NOMO-1 treated with dmso at 0.1 percent for 144 hours (cell line): ENCODE data around the gene BRD3OS.
"Not testable (repeated sequence)": the region's sequence is repeated elsewhere in the genome, so short reads cannot be mapped to it uniquely, and the experiment has no call there.

Experiments used
- DNase-seq: peaks from one replicate; lab custom pipeline; 2025; ENCODE audit not compliant: unreplicated experiment; lab: John Stamatoyannopoulos, UW

Gene BRD3OS

GRCh38 chr9:133987946-133988665 lies 37.2 kb upstream of the BRD3OS start:
- no peak for DNase-seq

GRCh38 chr9:133988771-133989170 lies 36.5 kb upstream of the BRD3OS start:
- DNase-seq: not testable (repeated sequence)

- DNase-seq: no peak
These were observed 35.5 kb upstream of the BRD3OS start for GRCh38 chr9:133989625-133990365.

GRCh38 chr9:133990366-133991213 lies 34.7 kb upstream of the BRD3OS start:
- DNase-seq: no peak

GRCh38 chr9:133991214-133991921 lies 33.9 kb upstream of the BRD3OS start:
- DNase-seq: no peak

- DNase-seq: peak; percentile 65
These were observed 33.1 kb upstream of the BRD3OS start, which contains the start of gene VAV2 for GRCh38 chr9:133991964-133992779. Gene VAV2 (minus strand): TSS chr9:133992324. CDS start chr9:133992278, 46 bp downstream.

GRCh38 chr9:133992780-133993634 lies 32.3 kb upstream of the BRD3OS start:
- peak; percentile 40 for DNase-seq

GRCh38 chr9:133993635-133994253 lies 31.5 kb upstream of the BRD3OS start:
- DNase-seq: no peak

- no peak for DNase-seq
These were observed 30.8 kb upstream of the BRD3OS start for GRCh38 chr9:133994353-133995011.

GRCh38 chr9:133995012-133995896 lies 30.0 kb upstream of the BRD3OS start:
- no peak for DNase-seq

GRCh38 chr9:133996531-133997520 lies 28.5 kb upstream of the BRD3OS start:
- DNase-seq: no peak

GRCh38 chr9:133997584-133997983 lies 27.7 kb upstream of the BRD3OS start:
- no peak for DNase-seq

- no peak for DNase-seq
These were observed 26.2 kb upstream of the BRD3OS start for GRCh38 chr9:133998915-133999595.

- no peak for DNase-seq
These were observed 25.4 kb upstream of the BRD3OS start for GRCh38 chr9:133999851-134000265.

- DNase-seq: no peak
These were observed 22.5 kb upstream of the BRD3OS start for GRCh38 chr9:134002796-134003195.
